Neural crest cell (in vitro differentiated cells): ENCODE results near the gene CASK. TPM values are rescaled to one million over a fixed set of nuclear protein-coding genes. Genes with fewer than 3 reads are reported as not detected.
A peak's percentile ranks its signal among the peaks of the same experiment; 100 is the strongest.

Source experiments
- DNase-seq: peaks from one replicate; pipeline ENCODE4 v3.0.0; 2021; ENCODE audit warnings: low read depth, mixed read lengths, low spot score
- H3K27ac Mint-ChIP-seq: one replicate; pipeline ENCODE4 v1.8.0; 2021; ENCODE audit warnings: mild to moderate bottlenecking, mixed read lengths; ENCODE audit not compliant: unreplicated experiment
- H3K27me3 Mint-ChIP-seq: 2 replicates; pipeline ENCODE4 v1.8.0; 2021; ENCODE audit warnings: low read depth, mild to moderate bottlenecking, mixed read lengths
- H3K36me3 Mint-ChIP-seq: 2 replicates; pipeline ENCODE4 v1.8.0; 2021; ENCODE audit warnings: low read depth, mild to moderate bottlenecking, mixed read lengths
- H3K4me1 Mint-ChIP-seq: 2 replicates; pipeline ENCODE4 v1.8.0; 2021; ENCODE audit warnings: mixed read lengths
- H3K4me3 Mint-ChIP-seq: one replicate; pipeline ENCODE4 v1.8.0; 2021; ENCODE audit warnings: mild to moderate bottlenecking, mixed read lengths
- H3K9me3 Mint-ChIP-seq: 2 replicates; pipeline ENCODE4 v1.8.0; 2021; ENCODE audit warnings: mixed read lengths
- total RNA-seq: library from RNA; stranded (reverse); gene quantifications from 2 replicates; pipeline ENCODE4 v1.2.1, GENCODE V29; 2021
- TF ChIP-seq, protein P1 (sequence below): fragments of 200-600 bp; sonication (generic); conservative IDR thresholded peaks from 2 replicates; pipeline ENCODE4 v1.5.0; 2021; ENCODE audit warnings: antibody characterized with exemption, mild to moderate bottlenecking

Gene CASK
- total RNA-seq, 1 donor from 2014 or later = 57.8 TPM

DNA sequence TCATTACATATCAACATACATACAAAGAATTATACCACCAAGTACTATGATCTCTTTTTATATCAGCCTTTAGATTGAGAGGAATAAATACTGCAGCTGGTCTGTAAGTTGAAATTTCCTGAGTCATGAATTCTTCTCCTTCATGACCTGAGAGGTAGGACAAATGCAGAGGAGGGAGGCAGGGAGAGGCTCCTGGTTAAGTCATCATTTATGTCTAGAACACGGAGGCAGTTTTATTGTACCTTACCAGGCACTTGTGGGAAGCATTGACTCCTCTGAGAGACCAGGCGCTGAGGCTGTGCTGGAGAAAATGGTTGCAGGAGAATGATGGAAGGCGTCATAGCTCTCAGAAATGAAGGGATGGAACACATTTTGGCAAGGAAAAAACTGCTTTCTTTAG lies 12.5 kb upstream of the CASK start:
- Mint-ChIP-seq H3K27me3 (no peaks in the 10 kb centered on the region), H3K27ac (no peak overlapping the region), H3K9me3 (peaks cover 6% of the 10 kb centered on the region), H3K36me3 (no peaks in the 10 kb centered on the region), H3K4me1 (no peaks in the 10 kb centered on the region), H3K4me3 (no peak overlapping the region)
- no peak for DNase-seq
- TF ChIP-seq, protein P1, sequence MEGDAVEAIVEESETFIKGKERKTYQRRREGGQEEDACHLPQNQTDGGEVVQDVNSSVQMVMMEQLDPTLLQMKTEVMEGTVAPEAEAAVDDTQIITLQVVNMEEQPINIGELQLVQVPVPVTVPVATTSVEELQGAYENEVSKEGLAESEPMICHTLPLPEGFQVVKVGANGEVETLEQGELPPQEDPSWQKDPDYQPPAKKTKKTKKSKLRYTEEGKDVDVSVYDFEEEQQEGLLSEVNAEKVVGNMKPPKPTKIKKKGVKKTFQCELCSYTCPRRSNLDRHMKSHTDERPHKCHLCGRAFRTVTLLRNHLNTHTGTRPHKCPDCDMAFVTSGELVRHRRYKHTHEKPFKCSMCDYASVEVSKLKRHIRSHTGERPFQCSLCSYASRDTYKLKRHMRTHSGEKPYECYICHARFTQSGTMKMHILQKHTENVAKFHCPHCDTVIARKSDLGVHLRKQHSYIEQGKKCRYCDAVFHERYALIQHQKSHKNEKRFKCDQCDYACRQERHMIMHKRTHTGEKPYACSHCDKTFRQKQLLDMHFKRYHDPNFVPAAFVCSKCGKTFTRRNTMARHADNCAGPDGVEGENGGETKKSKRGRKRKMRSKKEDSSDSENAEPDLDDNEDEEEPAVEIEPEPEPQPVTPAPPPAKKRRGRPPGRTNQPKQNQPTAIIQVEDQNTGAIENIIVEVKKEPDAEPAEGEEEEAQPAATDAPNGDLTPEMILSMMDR = no peak

DNA sequence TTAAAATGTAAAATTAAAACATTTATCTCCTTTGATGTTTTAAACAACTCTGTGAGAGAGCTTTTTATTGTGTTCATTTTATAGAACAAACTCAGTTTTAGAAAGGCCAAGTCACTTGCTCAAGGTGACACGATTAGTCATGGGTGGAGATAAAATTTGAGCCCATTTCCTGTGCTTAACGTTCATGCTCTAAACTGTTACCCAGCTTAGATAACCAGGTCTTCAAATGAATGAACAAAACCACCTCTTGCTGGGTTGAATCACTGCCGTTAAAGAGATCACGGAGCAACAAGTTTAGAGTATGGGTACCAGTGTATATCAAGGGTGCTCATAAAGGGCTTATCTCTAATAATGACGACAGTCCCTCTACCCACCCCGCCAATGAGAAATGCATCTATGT lies 10.2 kb upstream of the CASK start:
- Mint-ChIP-seq H3K27ac (no peak overlapping the region), H3K4me1 (no peaks in the 10 kb centered on the region), H3K9me3 (peaks cover 5% of the 10 kb centered on the region), H3K27me3 (no peaks in the 10 kb centered on the region), H3K4me3 (no peak overlapping the region), H3K36me3 (no peaks in the 10 kb centered on the region)
- no peak for DNase-seq
- TF ChIP-seq, protein P1 = no peak

DNA sequence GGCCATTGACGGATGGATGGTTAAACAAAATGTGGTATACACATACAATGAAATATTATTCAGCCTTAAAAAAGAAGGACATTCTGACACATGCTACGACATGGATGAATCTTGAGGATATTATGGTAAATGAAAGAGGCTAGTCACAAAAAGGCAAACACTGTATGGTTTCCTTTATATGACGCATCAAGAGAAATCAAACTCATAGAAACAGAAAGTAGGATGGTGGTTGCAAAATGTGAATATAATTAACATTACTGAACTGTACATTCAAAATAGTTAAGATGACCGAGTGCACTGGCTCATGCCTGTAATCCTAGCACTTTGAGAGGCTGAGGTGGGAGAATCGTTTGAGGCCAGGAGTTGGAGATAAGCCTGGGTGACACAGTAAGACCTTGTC lies 9.5 kb upstream of the CASK start:
- no peaks in the 10 kb centered on the region for H3K36me3 Mint-ChIP-seq
- no peaks in the 10 kb centered on the region for H3K4me1 Mint-ChIP-seq
- TF ChIP-seq, protein P1 = no peak

DNA sequence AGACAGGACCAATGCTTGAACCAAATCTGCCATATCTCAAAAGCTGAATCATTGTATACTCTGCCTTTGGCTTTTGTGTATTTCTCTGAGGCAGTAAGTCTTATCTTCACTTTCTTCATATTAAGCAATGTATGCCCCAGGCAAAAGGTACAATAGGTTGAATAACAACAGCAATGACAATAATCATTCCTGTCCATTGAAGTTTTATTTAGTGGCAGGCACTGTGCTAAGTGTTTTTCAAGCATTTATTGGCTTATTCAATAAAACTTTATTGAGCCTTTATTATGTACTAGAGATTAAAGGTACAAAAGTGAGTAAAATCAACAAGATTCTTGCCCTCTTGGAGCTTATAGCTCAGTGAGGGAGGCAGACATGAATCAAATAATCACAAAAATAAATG lies 8.2 kb upstream of the CASK start:
- Mint-ChIP-seq H3K4me3 (no peak overlapping the region), H3K4me1 (no peaks in the 10 kb centered on the region), H3K27me3 (no peaks in the 10 kb centered on the region), H3K9me3 (peaks cover 2% of the 10 kb centered on the region), H3K36me3 (no peaks in the 10 kb centered on the region), H3K27ac (no peak overlapping the region)
- DNase-seq = no peak
- TF ChIP-seq, protein P1 = no peak

More for the DNA sequence above, 9.5 kb upstream of the CASK start:
- H3K9me3 Mint-ChIP-seq = peaks cover 3% of the 10 kb centered on the region
- no peak overlapping the region for H3K4me3 Mint-ChIP-seq
- no peak for DNase-seq
- no peak overlapping the region for H3K27ac Mint-ChIP-seq
- H3K27me3 Mint-ChIP-seq = no peaks in the 10 kb centered on the region

DNA sequence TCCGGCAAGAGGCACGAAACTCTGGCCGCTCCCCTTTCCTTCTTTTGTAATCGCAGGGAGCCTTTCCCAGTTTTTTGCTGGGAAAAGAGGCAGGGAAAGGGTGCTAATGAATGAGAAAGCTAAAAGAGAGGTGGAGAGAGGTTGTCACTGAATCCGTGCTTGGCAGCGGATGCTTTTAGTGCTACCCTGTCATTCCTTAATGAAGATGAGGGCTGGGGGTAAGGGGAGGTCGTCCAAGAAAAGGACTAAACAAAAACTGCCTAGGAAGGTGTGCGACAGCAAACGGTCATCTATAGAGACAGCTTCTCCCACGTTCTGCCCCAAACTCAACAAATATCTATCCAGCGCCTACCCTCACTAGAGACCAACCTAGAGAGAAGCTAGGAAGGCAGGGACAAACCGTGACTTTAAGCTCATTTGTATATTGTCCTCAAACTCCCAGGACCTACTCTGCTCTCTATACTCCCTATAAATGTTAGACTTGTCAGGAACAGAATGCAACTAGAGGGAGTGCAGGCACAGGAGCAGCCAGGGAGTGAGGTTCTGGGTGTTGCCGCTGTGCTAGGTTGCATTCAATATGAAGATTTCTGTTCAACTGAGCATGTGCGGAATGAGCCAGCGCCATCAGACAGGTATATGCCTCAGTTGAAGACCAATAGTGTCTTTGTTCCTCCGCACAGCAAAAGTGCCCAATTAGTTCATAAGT lies 777 bp upstream of the CASK start:
- H3K36me3 Mint-ChIP-seq = no peaks in the 10 kb centered on the region
- H3K4me3 Mint-ChIP-seq = peak overlapping the region; percentile 95
- peaks cover 18% of the 10 kb centered on the region for H3K4me1 Mint-ChIP-seq
- H3K27me3 Mint-ChIP-seq = no peaks in the 10 kb centered on the region
- peak overlapping the region; percentile 91 for H3K27ac Mint-ChIP-seq
- no peaks in the 10 kb centered on the region for H3K9me3 Mint-ChIP-seq
- no peak for DNase-seq
- TF ChIP-seq, protein P1 = no peak
